Endothelial cell (in vitro differentiated cells): ENCODE measurements around the gene RHBDL1. TPM values are rescaled to one million over a fixed set of nuclear protein-coding genes. Genes with fewer than 3 reads are reported as not detected.

ENCODE experiments used
- DNase-seq: peaks from one replicate; pipeline ENCODE4 v3.0.0; 2021; ENCODE audit warnings: low spot score
- H3K27ac Mint-ChIP-seq: one replicate; pipeline ENCODE4 v1.8.0; 2021; ENCODE audit warnings: mixed read lengths, inconsistent platforms; ENCODE audit not compliant: unreplicated experiment
- H3K27me3 Mint-ChIP-seq: one replicate; pipeline ENCODE4 v1.8.0; 2021; ENCODE audit warnings: mild to moderate bottlenecking, moderate library complexity, mixed read lengths, inconsistent platforms; ENCODE audit not compliant: unreplicated experiment
- H3K36me3 Mint-ChIP-seq: one replicate; pipeline ENCODE4 v1.8.0; 2021; ENCODE audit warnings: mild to moderate bottlenecking, low read depth, mixed read lengths, inconsistent platforms; ENCODE audit not compliant: unreplicated experiment
- H3K4me1 Mint-ChIP-seq: one replicate; pipeline ENCODE4 v1.8.0; 2021; ENCODE audit warnings: mild to moderate bottlenecking, mixed read lengths, inconsistent platforms; ENCODE audit not compliant: unreplicated experiment
- H3K4me3 Mint-ChIP-seq: one replicate; pipeline ENCODE4 v1.8.0; 2021; ENCODE audit warnings: mild to moderate bottlenecking, mixed read lengths, inconsistent platforms; ENCODE audit not compliant: unreplicated experiment
- H3K9me3 Mint-ChIP-seq: one replicate; pipeline ENCODE4 v1.8.0; 2021; ENCODE audit warnings: mixed read lengths, inconsistent platforms; ENCODE audit not compliant: unreplicated experiment
- total RNA-seq: library from RNA; stranded (reverse); fragmentation: NEBNext Ultra II Directional; extraction: Animal tissue kit (Norgen Biotek cat#: 25700); gene quantifications from one replicate; pipeline ENCODE4 v1.2.1, GENCODE V29; 2021; ENCODE audit not compliant: unreplicated experiment
- TF ChIP-seq, protein P1 (sequence below): fragments of 200-600 bp; sonication (generic); IDR thresholded peaks from one replicate; pipeline ENCODE4 v1.5.0; 2021; ENCODE audit warnings: antibody characterized with exemption; ENCODE audit not compliant: unreplicated experiment

RHBDL1 gene
- total RNA-seq, 1 donor from 2014 or later: 1.6 TPM

DNA sequence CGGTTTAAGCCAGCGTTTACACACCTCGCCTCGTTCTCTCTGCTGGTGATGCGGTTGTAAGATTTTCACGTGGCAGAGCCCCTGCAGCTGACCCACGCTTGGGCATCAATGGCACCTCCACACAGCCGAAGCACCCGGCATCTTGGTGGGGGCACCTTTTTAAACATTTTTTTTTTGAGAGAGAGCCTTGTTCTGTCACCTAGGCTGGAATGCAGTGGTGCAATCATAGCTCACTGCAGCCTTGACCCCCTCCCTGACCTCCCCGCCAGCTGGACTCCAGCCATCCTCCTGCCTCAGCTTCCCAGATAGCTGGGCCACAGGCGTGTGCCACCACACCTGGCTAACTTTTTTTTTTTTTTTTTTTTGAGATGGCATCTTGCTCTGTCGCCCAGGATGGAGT, 21.4 kb upstream of the RHBDL1 start:
- no peaks in the 10 kb centered on the region for H3K4me1 Mint-ChIP-seq
- H3K4me3 Mint-ChIP-seq: no peak overlapping the region
- no peak for DNase-seq
- H3K36me3 Mint-ChIP-seq: no peaks in the 10 kb centered on the region
- no peaks in the 10 kb centered on the region for H3K9me3 Mint-ChIP-seq
- H3K27me3 Mint-ChIP-seq: peaks cover 10% of the 10 kb centered on the region
- TF ChIP-seq, protein P1, sequence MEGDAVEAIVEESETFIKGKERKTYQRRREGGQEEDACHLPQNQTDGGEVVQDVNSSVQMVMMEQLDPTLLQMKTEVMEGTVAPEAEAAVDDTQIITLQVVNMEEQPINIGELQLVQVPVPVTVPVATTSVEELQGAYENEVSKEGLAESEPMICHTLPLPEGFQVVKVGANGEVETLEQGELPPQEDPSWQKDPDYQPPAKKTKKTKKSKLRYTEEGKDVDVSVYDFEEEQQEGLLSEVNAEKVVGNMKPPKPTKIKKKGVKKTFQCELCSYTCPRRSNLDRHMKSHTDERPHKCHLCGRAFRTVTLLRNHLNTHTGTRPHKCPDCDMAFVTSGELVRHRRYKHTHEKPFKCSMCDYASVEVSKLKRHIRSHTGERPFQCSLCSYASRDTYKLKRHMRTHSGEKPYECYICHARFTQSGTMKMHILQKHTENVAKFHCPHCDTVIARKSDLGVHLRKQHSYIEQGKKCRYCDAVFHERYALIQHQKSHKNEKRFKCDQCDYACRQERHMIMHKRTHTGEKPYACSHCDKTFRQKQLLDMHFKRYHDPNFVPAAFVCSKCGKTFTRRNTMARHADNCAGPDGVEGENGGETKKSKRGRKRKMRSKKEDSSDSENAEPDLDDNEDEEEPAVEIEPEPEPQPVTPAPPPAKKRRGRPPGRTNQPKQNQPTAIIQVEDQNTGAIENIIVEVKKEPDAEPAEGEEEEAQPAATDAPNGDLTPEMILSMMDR: no peak
- H3K27ac Mint-ChIP-seq: no peak overlapping the region

DNA sequence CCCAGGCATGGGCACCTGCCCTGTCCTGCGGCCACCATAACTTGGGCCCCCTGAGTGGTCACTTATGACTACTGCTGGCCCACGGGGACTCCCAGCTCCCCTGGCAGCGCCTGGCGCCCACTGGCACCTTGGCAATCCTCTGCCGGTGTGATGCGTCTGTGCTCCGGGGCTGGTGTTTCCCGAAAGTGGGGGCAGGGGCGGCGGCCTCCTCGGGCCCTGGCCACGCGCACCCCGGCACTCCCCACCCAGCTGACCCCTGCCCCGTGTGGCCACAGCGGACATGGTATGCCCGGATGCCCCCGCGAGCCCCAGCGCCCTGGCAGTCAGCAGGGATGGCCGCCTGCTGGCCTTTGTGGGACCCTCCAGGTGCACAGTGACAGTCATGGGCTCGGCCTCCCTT, 18.0 kb upstream of the RHBDL1 start:
- H3K27me3 Mint-ChIP-seq: peaks cover 8% of the 10 kb centered on the region
- H3K27ac Mint-ChIP-seq: no peak overlapping the region
- TF ChIP-seq, protein P1: no peak

DNA sequence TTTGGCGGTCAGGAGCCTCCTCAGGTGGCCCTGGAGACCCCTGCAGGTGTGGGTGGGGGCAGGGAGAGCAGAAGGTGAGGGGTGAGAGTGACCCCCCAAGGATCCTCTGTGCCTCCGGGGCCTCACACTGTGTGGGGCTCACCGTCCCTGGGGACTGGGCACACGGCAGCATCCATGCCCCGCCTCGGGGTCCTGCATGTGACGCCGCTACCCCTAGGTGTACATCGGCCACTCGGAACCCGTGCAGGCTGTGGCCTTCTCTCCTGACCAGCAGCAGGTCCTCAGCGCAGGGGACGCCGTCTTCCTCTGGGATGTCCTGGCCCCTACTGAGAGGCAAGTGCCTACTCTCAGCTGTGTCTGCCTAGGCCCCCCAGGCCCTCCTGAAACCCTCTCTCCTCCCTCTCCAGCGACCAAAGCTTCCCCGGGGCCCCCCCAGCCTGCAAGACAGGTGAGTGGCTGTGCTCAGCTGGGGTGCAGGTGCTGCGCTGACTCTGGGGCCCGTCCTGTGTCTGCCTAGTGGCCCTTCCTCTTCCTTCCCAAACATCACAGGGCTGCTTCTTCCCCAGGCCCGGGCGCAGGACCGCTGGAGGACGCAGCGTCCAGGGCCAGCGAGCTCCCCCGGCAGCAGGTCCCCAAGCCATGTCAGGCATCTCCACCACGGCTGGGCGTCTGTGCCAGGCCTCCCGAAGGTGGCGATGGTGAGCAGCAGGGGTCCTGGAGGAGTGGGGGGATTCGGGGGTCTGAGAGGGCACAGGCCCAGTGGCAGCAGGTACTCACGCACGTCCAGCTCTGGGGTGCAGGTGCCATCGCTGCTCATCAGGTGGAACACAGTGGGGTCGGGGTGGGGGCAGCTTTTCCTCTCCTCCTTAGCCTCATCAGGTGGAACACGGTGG, 16.5 kb upstream of the RHBDL1 start:
- H3K36me3 Mint-ChIP-seq: peaks cover 3% of the 10 kb centered on the region
- no peaks in the 10 kb centered on the region for H3K9me3 Mint-ChIP-seq
- H3K4me1 Mint-ChIP-seq: no peaks in the 10 kb centered on the region
- H3K4me3 Mint-ChIP-seq: no peak overlapping the region
- peaks cover 10% of the 10 kb centered on the region for H3K27me3 Mint-ChIP-seq
- H3K27ac Mint-ChIP-seq: no peak overlapping the region
- TF ChIP-seq, protein P1: no peak
- DNase-seq: no peak

More for the DNA sequence above, 18.0 kb upstream of the RHBDL1 start:
- no peaks in the 10 kb centered on the region for H3K4me1 Mint-ChIP-seq
- H3K36me3 Mint-ChIP-seq: no peaks in the 10 kb centered on the region
- DNase-seq: no peak
- H3K4me3 Mint-ChIP-seq: no peak overlapping the region
- H3K9me3 Mint-ChIP-seq: no peaks in the 10 kb centered on the region

DNA sequence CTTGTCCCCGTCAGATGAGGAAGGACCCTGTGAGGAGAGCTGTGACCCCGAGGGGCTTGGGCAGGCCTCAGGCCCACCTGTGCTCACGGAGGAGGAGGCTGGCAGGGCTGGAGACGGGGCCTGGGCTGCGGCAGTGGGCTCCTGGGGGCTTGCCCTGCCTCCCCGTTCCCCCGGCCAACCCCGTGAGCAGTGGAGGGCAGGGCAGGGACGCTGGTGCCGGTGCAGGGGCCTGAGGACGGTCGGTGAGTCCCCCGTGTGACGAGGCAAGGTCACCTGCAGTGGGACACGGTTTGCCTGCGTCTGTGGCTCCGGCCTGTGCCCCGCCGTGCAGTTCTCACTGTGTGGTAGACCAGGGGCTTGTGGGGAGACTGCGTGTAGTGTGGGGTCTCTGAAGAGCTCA, 15.9 kb upstream of the RHBDL1 start:
- Mint-ChIP-seq H3K27me3 (peaks cover 8% of the 10 kb centered on the region), H3K9me3 (no peaks in the 10 kb centered on the region), H3K27ac (no peak overlapping the region), H3K36me3 (peaks cover 3% of the 10 kb centered on the region), H3K4me3 (no peak overlapping the region), H3K4me1 (no peaks in the 10 kb centered on the region)
- DNase-seq: no peak
- TF ChIP-seq, protein P1: no peak

DNA sequence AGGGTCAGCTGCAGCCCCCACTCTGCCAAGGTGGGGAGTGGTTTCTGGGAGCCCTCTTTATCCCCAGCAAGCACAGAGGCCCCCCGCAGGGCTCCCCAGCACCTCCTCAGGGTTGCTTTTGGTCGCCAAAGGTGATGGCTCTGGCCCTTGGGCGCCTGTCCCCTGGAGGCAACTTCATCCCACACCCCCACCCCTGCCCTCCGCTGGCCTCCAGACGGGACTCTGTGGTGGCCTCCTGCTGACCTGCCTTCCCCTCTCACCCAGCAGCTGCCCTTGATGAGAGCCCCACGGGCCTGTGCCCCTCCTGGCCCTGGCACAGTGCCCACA, 15.4 kb upstream of the RHBDL1 start:
- no peak overlapping the region for H3K27ac Mint-ChIP-seq
- H3K4me3 Mint-ChIP-seq: no peak overlapping the region
- H3K9me3 Mint-ChIP-seq: no peaks in the 10 kb centered on the region
- no peak for DNase-seq
- TF ChIP-seq, protein P1: no peak
- H3K4me1 Mint-ChIP-seq: no peaks in the 10 kb centered on the region
- H3K36me3 Mint-ChIP-seq: peaks cover 3% of the 10 kb centered on the region
- peaks cover 9% of the 10 kb centered on the region for H3K27me3 Mint-ChIP-seq
